ENCODE measurements around the gene TTBK2.

The TTBK2 gene

GRCh38 chr15:42719043-42719442 lies 201.5 kb downstream of the TTBK2 start:
- Histone ChIP-seq H3K4me3 (ENCODE audit: low read depth, low read length) (no peak overlapping the region), H3K9me3 (ENCODE audit: control insufficient read depth, insufficient read depth, low read length) (no peaks in the 10 kb centered on the region), H3K4me1 (ENCODE audit: control insufficient read depth, insufficient read depth, low read length) (no peaks in the 10 kb centered on the region), H3K36me3 (ENCODE audit: control insufficient read depth, insufficient read depth, low read length) (peaks cover 3% of the 10 kb centered on the region), H3K27me3 (ENCODE audit: control insufficient read depth, insufficient read depth, low read length) (no peaks in the 10 kb centered on the region), H3K9ac (ENCODE audit: low read depth, low read length) (no peak overlapping the region)

- H3K9ac ChIP-seq (ENCODE audit: low read depth, low read length) = no peak overlapping the region
Measured at GRCh38 chr15:42716626-42717025, 204.0 kb downstream of the TTBK2 start.

DNA sequence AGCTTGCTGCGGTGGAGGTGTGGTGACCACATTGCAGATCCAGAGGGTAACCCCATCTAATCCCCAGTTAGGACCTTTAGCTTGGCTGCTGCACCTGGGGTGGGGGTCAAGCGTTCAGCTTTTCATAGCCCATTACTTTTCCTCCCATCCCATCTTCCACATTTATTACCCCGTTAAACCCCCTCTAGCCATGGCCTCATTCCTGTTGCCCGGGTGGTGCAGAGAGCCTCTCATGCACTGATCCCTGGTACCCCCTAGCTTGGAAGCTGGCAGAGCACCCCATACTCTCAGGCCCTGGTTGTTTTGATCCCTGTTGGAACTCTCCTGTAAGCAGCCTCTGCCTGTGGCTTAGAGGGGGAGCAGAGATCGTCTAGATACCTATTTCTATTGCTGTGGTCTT lies 204.5 kb downstream of the TTBK2 start:
- Histone ChIP-seq H3K9ac (ENCODE audit: low read depth, low read length) (no peak overlapping the region), H3K27me3 (ENCODE audit: control insufficient read depth, insufficient read depth, low read length) (no peaks in the 10 kb centered on the region), H3K36me3 (ENCODE audit: control insufficient read depth, insufficient read depth, low read length) (no peaks in the 10 kb centered on the region), H3K4me1 (ENCODE audit: control insufficient read depth, insufficient read depth, low read length) (no peaks in the 10 kb centered on the region), H3K4me3 (ENCODE audit: low read depth, low read length) (no peak overlapping the region), H3K9me3 (ENCODE audit: control insufficient read depth, insufficient read depth, low read length) (no peaks in the 10 kb centered on the region)

More at GRCh38 chr15:42716626-42717025, 204.0 kb downstream of the TTBK2 start:
- no peaks in the 10 kb centered on the region for H3K9me3 ChIP-seq (ENCODE audit: control insufficient read depth, insufficient read depth, low read length)
- H3K36me3 ChIP-seq (ENCODE audit: control insufficient read depth, insufficient read depth, low read length) = no peaks in the 10 kb centered on the region
- H3K4me3 ChIP-seq (ENCODE audit: low read depth, low read length) = no peak overlapping the region
- H3K27me3 ChIP-seq (ENCODE audit: control insufficient read depth, insufficient read depth, low read length) = no peaks in the 10 kb centered on the region
- H3K4me1 ChIP-seq (ENCODE audit: control insufficient read depth, insufficient read depth, low read length) = no peaks in the 10 kb centered on the region

DNA sequence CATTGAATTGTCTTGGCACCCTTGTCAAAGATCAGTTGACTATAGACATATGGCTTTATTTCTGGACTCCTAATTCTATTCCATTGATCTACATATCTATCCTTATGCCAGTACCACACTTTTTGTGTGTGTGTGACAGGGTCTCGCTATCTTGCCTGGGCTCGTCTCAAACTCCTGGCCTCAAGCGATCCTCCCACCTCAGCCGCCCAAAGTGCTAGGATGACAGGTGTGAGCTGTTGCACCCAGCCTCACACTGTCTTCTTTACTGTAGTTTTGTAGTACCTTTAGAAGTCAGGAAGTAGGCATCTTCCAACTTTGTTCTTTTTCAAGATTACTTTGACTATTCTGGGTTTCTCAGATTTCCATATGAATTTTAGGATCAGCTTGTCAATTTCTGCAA lies 208.0 kb downstream of the TTBK2 start:
- no peaks in the 10 kb centered on the region for H3K36me3 ChIP-seq (ENCODE audit: control insufficient read depth, insufficient read depth, low read length)
- no peaks in the 10 kb centered on the region for H3K9me3 ChIP-seq (ENCODE audit: control insufficient read depth, insufficient read depth, low read length)
- no peak overlapping the region for H3K4me3 ChIP-seq (ENCODE audit: low read depth, low read length)
- no peak overlapping the region for H3K9ac ChIP-seq (ENCODE audit: low read depth, low read length)
- no peaks in the 10 kb centered on the region for H3K27me3 ChIP-seq (ENCODE audit: control insufficient read depth, insufficient read depth, low read length)
- H3K4me1 ChIP-seq (ENCODE audit: control insufficient read depth, insufficient read depth, low read length) = no peaks in the 10 kb centered on the region

GRCh38 chr15:42711746-42712145 lies 208.8 kb downstream of the TTBK2 start:
- Histone ChIP-seq H3K4me1 (ENCODE audit: control insufficient read depth, insufficient read depth, low read length) (no peaks in the 10 kb centered on the region), H3K9ac (ENCODE audit: low read depth, low read length) (no peak overlapping the region), H3K36me3 (ENCODE audit: control insufficient read depth, insufficient read depth, low read length) (no peaks in the 10 kb centered on the region), H3K4me3 (ENCODE audit: low read depth, low read length) (no peak overlapping the region), H3K9me3 (ENCODE audit: control insufficient read depth, insufficient read depth, low read length) (no peaks in the 10 kb centered on the region), H3K27me3 (ENCODE audit: control insufficient read depth, insufficient read depth, low read length) (no peaks in the 10 kb centered on the region)

- Histone ChIP-seq H3K4me1 (ENCODE audit: control insufficient read depth, insufficient read depth, low read length) (no peaks in the 10 kb centered on the region), H3K27me3 (ENCODE audit: control insufficient read depth, insufficient read depth, low read length) (no peaks in the 10 kb centered on the region), H3K36me3 (ENCODE audit: control insufficient read depth, insufficient read depth, low read length) (no peaks in the 10 kb centered on the region), H3K9me3 (ENCODE audit: control insufficient read depth, insufficient read depth, low read length) (no peaks in the 10 kb centered on the region), H3K4me3 (ENCODE audit: low read depth, low read length) (no peak overlapping the region), H3K9ac (ENCODE audit: low read depth, low read length) (no peak overlapping the region)
Measured at GRCh38 chr15:42710662-42711061, 209.9 kb downstream of the TTBK2 start.

- H3K9ac ChIP-seq (ENCODE audit: low read depth, low read length) = no peak overlapping the region
- H3K36me3 ChIP-seq (ENCODE audit: control insufficient read depth, insufficient read depth, low read length) = no peaks in the 10 kb centered on the region
- H3K4me1 ChIP-seq (ENCODE audit: control insufficient read depth, insufficient read depth, low read length) = no peaks in the 10 kb centered on the region
Measured at GRCh38 chr15:42707873-42708544, 212.6 kb downstream of the TTBK2 start.

GRCh38 chr15:42707068-42707467 lies 213.5 kb downstream of the TTBK2 start:
- H3K27me3 ChIP-seq (ENCODE audit: control insufficient read depth, insufficient read depth, low read length) = no peaks in the 10 kb centered on the region
- H3K9me3 ChIP-seq (ENCODE audit: control insufficient read depth, insufficient read depth, low read length) = no peaks in the 10 kb centered on the region
- no peak overlapping the region for H3K9ac ChIP-seq (ENCODE audit: low read depth, low read length)
- H3K36me3 ChIP-seq (ENCODE audit: control insufficient read depth, insufficient read depth, low read length) = no peaks in the 10 kb centered on the region
- H3K4me3 ChIP-seq (ENCODE audit: low read depth, low read length) = no peak overlapping the region
- H3K4me1 ChIP-seq (ENCODE audit: control insufficient read depth, insufficient read depth, low read length) = no peaks in the 10 kb centered on the region

More at GRCh38 chr15:42707873-42708544, 212.6 kb downstream of the TTBK2 start:
- no peaks in the 10 kb centered on the region for H3K9me3 ChIP-seq (ENCODE audit: control insufficient read depth, insufficient read depth, low read length)
- H3K27me3 ChIP-seq (ENCODE audit: control insufficient read depth, insufficient read depth, low read length) = no peaks in the 10 kb centered on the region
- no peak overlapping the region for H3K4me3 ChIP-seq (ENCODE audit: low read depth, low read length)

DNA sequence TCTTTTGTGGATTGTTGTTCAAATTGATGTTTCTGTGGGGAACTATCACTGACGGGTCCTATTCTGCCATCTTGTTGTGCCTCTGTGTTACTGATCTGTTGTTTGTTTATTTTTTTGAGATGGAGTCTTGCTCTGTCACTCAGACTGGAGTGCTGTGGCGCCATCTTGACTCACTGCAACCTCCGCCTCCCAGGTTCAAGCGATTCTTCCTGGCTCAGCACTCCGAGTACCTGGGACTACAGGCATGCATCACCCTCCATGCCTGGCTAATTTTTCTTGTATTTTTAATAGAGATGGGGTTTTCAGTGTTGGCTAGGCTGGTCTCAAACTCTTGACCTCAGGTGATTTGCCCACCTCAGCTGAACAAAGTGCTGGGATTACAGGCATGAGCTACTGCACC lies 215.2 kb downstream of the TTBK2 start:
- H3K9me3 ChIP-seq (ENCODE audit: control insufficient read depth, insufficient read depth, low read length) = no peaks in the 10 kb centered on the region
- no peak overlapping the region for H3K9ac ChIP-seq (ENCODE audit: low read depth, low read length)
- no peaks in the 10 kb centered on the region for H3K4me1 ChIP-seq (ENCODE audit: control insufficient read depth, insufficient read depth, low read length)
- H3K27me3 ChIP-seq (ENCODE audit: control insufficient read depth, insufficient read depth, low read length) = no peaks in the 10 kb centered on the region
- no peaks in the 10 kb centered on the region for H3K36me3 ChIP-seq (ENCODE audit: control insufficient read depth, insufficient read depth, low read length)
- H3K4me3 ChIP-seq (ENCODE audit: low read depth, low read length) = no peak overlapping the region

DNA sequence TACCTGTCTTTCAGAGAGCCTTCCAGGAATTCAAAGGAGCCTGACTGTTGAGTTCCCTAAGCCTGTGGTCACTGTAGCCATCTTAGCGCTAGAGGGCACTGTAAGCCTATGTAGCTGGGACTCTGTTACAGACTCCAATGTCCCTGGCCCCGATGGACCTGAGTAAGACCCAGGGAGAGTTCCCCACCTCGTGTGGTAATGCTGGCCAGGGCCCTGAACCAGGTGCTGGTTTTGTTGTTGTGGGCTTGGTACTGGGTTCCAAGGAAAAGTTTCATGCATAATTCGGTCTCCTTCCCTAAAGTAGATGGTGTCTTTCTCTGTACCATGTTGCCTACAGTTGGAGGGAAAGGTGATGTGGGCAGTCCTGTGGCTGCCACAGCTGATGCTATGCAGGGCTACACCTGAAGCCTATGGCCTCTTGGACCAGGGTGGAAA lies 216.1 kb downstream of the TTBK2 start:
- Histone ChIP-seq H3K9me3 (ENCODE audit: control insufficient read depth, insufficient read depth, low read length) (no peaks in the 10 kb centered on the region), H3K27me3 (ENCODE audit: control insufficient read depth, insufficient read depth, low read length) (no peaks in the 10 kb centered on the region), H3K4me1 (ENCODE audit: control insufficient read depth, insufficient read depth, low read length) (no peaks in the 10 kb centered on the region), H3K4me3 (ENCODE audit: low read depth, low read length) (no peak overlapping the region), H3K9ac (ENCODE audit: low read depth, low read length) (no peak overlapping the region), H3K36me3 (ENCODE audit: control insufficient read depth, insufficient read depth, low read length) (no peaks in the 10 kb centered on the region)

GRCh38 chr15:42696626-42697025 lies 224.0 kb downstream of the TTBK2 start:
- H3K9ac ChIP-seq (ENCODE audit: low read depth, low read length) = no peak overlapping the region

DNA sequence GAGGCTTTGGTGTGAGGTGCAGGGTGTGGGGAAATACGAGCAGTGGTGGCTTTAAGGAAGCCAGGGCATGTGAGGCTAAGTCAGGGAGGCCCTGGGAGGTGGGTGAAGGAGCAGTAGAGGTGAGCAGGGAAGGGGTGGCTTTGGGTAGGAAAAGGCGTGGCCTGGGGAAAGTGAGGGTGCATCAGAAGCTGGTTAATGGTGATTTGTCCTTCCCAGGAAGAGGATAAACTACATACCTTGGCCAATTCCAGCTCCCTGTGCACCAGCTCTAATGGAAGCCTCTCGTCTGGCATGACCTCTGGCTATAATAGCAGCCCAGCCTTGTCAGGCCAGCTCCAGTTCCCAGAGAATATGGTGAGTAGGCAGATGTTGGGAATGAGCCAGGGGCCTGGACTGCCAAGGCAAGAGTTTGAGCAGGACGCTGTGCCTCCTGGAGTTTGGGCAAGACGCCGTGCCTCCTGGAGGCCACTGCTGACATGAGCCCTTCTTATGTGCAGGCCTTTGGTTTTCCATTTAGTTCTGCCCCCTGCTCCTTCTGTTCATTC lies 225.0 kb downstream of the TTBK2 start:
- H3K36me3 ChIP-seq (ENCODE audit: control insufficient read depth, insufficient read depth, low read length) = peaks cover 8% of the 10 kb centered on the region

More at GRCh38 chr15:42696626-42697025, 224.0 kb downstream of the TTBK2 start:
- Histone ChIP-seq H3K9me3 (ENCODE audit: control insufficient read depth, insufficient read depth, low read length) (no peaks in the 10 kb centered on the region), H3K4me3 (ENCODE audit: low read depth, low read length) (no peak overlapping the region), H3K4me1 (ENCODE audit: control insufficient read depth, insufficient read depth, low read length) (no peaks in the 10 kb centered on the region), H3K36me3 (ENCODE audit: control insufficient read depth, insufficient read depth, low read length) (peaks cover 8% of the 10 kb centered on the region), H3K27me3 (ENCODE audit: control insufficient read depth, insufficient read depth, low read length) (no peaks in the 10 kb centered on the region)

More for the DNA sequence above, 225.0 kb downstream of the TTBK2 start:
- Histone ChIP-seq H3K4me1 (ENCODE audit: control insufficient read depth, insufficient read depth, low read length) (no peaks in the 10 kb centered on the region), H3K9ac (ENCODE audit: low read depth, low read length) (no peak overlapping the region), H3K4me3 (ENCODE audit: low read depth, low read length) (no peak overlapping the region), H3K27me3 (ENCODE audit: control insufficient read depth, insufficient read depth, low read length) (no peaks in the 10 kb centered on the region), H3K9me3 (ENCODE audit: control insufficient read depth, insufficient read depth, low read length) (no peaks in the 10 kb centered on the region)

Measured in iPS-15b (cell line).